AG08395 (cell line): ENCODE results near the gene DENND4B.

ENCODE experiments used
- DNase-seq: peaks from one replicate; pipeline ENCODE4 v3.0.0; 2012; ENCODE audit warnings: mixed read lengths, low spot score

DENND4B gene

GRCh38 chr1:153882296-153882912, 64.1 kb downstream of the DENND4B start:
- no peak for DNase-seq

GRCh38 chr1:153881751-153882150, 64.8 kb downstream of the DENND4B start:
- DNase-seq: peak; percentile 29

GRCh38 chr1:153880962-153881361, 65.6 kb downstream of the DENND4B start:
- DNase-seq: peak; percentile 70

- no peak for DNase-seq
Measured at GRCh38 chr1:153880024-153880423, 66.5 kb downstream of the DENND4B start.
